ENCODE data around the gene TOP2A.

Gene TOP2A

DNA sequence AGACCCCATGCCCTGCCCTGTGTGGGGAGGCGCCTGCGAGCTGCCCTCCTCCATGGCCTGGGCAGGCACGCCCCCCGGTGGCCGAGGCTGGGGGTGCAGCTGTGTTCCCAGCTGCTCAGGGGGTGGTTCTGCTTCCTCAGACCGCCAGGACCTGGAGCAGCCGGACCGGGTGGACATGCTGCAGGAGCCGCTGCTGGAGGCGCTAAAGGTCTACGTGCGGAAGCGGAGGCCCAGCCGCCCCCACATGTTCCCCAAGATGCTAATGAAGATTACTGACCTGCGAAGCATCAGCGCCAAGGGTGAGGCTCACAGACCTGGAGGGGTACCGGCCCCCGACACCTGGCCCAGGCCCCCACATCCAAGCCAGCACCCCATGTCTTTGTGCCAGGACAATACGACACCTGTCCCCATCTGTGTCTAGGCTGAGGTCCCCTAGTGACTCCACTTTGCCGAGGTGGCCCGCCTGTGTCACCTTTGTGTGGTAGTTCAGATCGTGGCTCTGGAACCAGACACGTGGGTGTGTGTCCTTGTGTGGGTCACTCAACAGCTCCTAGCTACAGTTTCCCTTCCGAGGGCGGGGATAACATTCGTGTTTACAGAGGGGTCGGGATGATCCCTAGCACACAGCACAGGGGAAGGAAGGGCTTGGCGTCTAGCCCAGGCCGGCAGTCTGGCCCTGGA is 62.4 kb downstream of the TOP2A start:
- no peak for DNase-seq

DNA sequence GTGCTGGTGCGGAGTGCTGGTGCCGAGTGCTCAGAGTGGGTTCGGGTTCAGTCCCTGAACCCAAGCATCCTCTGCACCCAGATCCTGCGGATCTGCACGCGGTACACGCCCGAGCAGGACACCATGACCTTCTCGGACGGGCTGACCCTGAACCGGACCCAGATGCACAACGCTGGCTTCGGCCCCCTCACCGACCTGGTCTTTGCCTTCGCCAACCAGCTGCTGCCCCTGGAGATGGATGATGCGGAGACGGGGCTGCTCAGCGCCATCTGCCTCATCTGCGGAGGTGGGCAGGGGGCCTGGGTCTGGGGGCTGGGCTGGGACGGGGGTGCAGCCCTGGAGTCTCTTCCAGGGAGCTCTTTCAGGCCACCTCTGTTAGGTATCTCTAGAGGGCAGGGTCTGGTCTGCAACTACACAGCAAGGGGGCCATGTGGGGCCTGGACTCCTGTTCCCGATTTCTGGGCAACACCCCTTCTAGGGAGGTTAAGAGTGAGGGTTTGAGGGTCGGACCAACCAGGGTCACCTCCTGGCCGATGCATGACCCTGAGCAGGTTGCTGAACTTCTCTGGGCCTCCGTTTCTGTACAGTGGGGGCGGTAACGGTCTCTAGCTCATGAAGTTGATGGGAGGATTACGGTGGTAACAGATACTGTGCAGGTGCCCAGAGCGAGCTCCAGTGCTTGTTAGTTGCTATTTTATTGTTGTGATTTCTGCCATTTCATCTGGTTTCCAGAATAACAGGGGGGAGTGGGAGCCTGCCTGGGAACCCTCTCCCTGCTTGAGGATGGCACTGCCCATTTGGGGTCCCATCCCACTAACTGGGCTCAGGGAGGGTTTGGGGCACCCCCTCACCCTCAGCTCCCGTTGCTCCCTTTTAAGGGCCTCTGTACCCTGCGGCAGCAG is 63.2 kb downstream of the TOP2A start:
- DNase-seq, result no peak

GRCh38 chr17:40352779-40353394 is 64.8 kb downstream of the TOP2A start:
- no peak for DNase-seq

GRCh38 chr17:40352237-40352778 is 65.4 kb downstream of the TOP2A start:
- DNase-seq, result no peak

DNA sequence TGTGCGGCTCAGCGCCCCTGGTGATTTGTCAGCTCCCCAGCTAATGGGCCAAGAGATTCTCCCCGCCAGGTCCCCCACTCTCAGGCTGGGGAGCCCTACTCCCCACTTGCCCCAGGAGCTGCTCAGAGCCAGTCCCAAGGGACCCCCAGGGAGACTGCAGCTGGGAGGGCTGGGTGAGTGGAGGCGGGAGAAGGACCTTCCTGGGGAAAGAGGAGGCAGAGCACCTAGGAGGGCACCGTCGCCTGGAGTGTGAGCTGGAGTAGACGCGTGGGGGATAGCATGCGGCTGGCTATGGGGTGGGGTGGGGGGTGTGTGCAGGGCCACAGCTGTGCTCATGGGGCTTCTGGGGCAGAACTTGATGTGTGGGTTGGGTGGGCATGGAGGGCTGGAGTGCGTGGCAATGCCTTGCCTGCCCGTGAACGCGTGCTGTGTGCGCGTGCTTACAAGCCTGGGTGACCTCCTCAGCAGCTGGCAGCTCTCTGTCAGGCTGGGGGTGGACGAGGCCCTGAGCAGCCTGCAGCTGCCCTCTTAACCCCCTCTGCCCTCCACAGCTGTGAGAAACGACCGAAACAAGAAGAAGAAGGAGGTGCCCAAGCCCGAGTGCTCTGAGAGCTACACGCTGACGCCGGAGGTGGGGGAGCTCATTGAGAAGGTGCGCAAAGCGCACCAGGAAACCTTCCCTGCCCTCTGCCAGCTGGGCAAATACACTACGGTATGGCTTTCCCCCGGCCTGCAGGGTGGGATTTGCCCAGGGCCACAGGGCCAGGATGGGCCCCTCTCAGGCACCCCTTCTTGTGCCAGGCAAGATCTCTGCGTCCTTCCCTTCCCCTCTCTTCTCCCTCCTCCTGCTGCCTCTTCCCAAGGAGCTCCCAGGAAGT is 66.1 kb downstream of the TOP2A start:
- peak; percentile 24 for DNase-seq

DNA sequence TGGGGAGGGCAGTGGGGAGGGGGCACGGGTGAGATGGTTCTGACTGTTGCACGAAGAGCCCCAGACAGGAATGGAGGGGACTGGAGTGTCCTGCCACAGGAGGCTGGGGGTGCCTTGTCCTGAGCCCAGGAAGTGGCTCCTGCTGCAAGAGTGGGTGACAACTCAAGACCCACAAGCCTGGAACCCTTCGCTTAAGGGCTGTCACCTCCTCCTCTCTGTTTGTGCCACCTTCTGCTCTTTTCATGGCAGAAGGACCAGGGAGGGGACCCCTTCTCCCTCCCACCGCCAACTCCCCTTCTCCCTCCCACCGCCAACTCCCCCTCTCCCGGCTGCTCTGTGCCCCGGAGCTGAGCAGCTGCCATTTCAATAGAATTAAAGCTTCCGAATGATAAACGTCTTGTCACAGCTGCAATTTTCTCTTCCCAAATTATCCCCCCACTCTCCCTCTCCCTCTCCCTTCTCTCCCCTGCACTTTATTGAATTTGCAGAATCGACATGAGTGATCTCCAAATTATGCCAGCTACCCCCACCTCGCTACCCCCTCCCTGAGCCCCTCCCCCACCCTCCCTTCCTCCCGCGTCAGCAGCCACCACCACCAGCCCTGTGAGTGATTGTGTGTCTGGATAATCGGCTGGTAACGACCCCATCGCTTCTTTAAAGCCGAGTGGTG is 66.9 kb downstream of the TOP2A start:
- no peak for DNase-seq

DNA sequence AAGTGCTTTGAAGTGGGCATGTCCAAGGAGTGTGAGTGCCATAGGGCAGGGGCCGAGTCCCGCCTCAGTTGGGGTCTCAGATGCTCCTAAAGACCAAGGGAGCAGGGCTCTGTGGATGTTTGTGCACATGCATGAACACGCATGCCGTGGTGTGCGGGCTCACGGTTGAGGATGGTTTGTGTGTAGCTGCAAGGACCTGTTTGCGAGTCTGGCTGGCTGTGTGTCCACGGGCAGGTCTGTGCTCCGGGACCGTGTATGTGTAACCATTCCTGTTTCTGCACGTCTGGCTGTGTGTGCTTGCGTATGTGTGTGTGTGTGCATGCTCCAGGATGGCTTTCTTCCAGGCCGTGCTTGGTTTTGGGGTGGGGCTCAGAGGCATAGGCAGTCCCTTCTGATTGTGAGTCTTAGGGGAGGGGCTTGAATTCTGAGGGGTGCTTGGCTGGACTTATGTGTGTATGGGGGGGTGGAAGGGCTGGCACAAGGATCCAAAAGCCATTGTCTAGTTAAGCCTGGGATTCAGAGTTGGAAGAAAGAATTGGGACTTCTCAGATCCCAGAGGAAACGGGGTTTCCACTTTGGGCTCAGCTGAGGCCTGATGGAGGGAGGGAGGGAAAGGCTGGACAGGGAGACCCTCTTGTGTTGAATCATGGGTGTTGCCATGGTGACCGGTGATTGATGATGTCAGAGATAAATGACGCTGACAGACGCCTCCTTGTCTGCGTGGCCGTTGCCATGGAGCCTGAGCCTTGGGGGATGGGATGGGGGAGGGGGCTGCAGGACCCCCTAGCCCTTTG is 67.6 kb downstream of the TOP2A start:
- DNase-seq, result no peak

GRCh38 chr17:40349477-40349894 is 68.2 kb downstream of the TOP2A start:
- no peak for DNase-seq

DNA sequence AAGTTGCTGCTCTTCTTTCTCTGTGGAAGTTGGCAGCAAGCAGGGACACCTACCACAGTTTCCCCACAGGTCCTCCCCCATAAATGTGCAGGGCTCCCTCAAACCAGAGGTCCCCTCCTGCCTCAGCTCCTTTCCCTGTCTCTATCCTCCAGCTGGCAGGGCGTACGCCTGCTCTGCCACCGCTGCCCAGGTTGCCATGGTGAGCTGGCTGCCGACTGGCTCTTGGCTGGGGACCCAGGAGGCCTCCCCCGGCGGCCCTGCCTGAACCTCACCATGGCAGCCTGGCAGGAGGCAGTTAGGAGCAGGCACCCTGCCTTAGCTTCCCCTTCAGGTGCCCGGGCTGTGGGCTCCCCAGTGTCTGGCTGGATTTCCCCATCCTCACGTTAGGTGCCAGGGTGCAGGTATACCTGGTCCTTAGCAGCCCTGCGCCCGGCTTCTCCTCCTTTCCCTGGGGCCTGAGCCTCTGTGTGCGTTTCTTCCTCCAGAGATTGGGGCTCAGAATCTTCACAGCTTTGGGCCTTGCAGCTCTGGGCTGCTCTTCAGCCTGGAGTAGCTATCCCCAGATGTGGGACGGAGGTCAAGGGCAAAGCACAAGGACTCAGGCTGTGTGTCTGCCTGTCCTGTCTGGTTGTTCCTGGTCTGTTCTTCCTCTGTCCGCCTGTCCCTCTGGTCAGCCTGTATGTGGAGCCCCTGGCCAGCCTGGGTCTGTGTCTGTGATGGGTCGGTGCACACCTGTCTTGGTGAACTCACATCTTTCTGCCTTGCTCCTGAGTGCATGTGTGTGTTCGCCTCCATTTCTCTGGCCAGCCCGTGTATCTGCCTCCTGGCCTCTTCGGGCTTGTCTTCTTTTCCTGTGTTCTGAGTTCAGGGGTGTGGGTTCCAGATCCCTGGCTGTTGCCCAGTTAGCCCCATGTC is 68.9 kb downstream of the TOP2A start:
- no peak for DNase-seq

GRCh38 chr17:40348136-40348504 is 69.6 kb downstream of the TOP2A start:
- DNase-seq, result no peak

DNA sequence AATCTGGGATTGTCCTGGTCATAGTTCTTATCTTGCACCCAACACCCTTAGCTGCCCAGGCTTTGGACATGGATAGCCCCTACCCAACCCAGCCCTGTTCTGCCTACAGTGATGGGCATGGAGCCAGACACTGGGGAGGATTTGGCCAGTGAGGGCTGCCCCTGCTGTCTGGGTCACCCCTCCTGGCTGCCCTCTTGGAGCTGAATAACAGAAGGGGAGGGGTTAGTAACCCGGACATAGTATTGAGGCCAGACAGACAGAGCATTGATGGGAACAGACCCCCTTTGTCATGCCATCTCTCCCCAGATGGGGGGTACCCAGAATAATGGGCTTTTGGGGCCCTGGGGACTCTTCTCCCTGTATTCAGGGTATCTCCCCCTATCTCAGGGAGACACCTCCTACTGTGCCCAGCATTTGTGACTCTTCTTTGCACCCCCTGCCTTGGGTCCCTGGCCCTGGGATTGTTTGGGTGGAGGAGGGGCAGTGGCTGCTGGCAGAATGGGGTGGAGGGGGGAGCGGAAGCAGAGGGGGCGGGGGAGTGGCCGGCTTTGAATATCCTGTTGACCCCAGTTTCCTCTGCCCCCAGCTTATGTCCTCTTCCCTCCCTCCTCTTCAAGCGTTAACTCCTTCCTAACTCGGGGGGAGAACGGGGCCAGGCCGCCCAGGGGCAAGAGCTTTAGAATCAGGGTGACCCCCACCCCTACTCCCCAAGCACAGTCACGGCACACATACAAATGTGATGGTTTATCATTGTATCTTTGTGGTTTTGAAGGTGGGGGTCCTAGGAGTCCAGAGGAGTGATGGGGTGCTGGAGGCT is 70.2 kb downstream of the TOP2A start:
- no peak for DNase-seq

GRCh38 chr17:40346765-40347158 is 70.9 kb downstream of the TOP2A start:
- DNase-seq, result no peak

GRCh38 chr17:40345994-40346764 is 71.5 kb downstream of the TOP2A start:
- DNase-seq, result no peak

DNA sequence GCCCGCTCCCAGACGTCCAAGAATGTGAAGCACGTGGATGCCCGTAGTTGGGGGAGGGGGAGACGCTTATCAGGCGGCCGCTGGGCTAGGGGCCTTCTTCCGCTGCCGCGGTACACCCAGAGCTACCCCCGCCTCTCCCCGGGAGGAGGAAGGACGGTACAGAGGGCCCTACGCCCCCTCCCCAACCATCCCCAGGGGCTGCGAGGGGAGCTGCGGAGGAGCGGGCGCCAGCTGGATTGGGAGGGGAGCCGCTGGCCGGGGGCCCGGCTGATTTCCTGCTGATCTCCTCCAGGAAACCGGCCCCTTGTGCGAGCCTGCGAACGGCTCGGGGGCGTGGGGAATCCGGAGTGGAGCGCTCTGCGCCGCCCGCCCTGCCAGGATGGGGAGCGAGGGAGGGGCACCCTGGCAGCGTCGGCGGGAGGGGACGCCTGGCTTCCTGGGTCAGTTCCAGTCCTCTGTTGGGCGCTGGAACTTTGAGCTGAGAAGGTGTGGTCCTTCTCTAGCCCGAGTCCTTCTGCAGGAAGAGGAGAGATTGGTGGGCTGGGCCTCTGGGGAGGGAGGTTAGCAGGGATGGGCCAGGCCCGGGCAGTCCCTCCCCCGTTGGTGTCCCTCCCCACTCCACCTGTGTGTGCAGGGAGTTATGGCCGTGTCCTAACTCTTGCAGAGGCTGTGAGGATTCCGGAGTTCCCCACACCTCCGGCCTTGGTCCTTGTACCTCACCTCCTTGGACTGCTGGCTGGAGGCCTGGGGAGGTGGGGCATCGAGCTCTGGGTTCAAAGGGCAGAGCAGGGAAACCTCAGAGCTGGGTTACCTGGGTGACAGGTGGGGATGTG is 72.3 kb downstream of the TOP2A start:
- DNase-seq, result no peak

GRCh38 chr17:40344421-40345160 is 73.1 kb downstream of the TOP2A start:
- no peak for DNase-seq
